A549 (cell line): ENCODE results near the gene WFIKKN1.

Source experiments
- CTCF ChIP-seq: fragments of >200 bp; sonication (Bioruptor Twin); formaldehyde crosslinking; IDR thresholded peaks from 3 replicates; pipeline ENCODE4 v1.5.1; 2016
- SREBF2 ChIP-seq: fragments of 450-650 bp; IDR thresholded peaks from 2 replicates; pipeline ENCODE4 v1.6.1; 2014; ENCODE audit warnings: mild to moderate bottlenecking, moderate library complexity

DNA sequence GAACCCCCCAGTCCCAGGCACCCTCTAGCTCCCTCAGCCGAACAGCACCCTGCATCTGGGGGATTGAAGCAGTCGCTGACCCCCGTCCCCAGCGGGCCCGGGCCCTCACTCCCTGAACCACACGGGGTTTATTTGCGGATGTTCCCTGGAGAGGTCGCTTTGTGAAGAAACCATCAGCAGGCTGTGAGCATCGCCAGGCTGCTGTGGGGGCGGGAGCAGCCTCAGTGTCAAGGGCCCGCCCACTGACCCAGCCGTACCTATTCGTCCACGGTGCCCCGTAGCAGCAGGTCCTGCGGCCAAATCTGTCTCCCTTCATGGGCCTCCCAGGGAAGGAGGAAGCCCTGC, 47.3 kb upstream of the WFIKKN1 start:
- TF ChIP-seq SREBF2 (no peak), CTCF (no peak)
